Measurements from ENCODE around the gene PRSS50.
"Not testable (repeated sequence)": the region's sequence is repeated elsewhere in the genome, so short reads cannot be mapped to it uniquely, and the experiment has no call there.

Gene PRSS50

DNA sequence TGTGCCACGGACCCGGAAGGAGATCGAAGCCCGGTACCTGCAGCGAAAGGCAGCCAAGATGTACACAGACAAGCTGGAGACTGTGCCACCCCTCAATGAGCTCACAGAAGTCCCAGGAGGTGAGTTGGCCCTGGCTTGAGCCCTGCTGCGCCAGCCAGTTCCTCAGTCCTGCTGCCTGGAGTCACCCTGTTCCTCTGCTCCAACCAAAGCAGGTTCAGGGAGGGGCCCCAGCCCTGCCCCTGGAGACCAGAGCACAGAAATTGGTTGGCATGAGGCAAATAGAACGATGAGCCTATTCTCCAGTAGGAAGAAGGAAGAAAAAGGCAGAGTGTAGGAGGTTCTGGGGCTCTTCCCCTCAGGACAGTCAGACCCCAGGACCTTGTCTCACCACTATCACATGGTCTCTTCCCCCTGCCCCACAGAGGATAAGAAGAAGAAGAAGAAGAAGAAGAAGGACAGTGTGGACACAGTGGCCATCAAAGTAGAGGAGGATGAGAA is 8.5 kb downstream of the PRSS50 start:
- TF ChIP-seq, protein P1, sequence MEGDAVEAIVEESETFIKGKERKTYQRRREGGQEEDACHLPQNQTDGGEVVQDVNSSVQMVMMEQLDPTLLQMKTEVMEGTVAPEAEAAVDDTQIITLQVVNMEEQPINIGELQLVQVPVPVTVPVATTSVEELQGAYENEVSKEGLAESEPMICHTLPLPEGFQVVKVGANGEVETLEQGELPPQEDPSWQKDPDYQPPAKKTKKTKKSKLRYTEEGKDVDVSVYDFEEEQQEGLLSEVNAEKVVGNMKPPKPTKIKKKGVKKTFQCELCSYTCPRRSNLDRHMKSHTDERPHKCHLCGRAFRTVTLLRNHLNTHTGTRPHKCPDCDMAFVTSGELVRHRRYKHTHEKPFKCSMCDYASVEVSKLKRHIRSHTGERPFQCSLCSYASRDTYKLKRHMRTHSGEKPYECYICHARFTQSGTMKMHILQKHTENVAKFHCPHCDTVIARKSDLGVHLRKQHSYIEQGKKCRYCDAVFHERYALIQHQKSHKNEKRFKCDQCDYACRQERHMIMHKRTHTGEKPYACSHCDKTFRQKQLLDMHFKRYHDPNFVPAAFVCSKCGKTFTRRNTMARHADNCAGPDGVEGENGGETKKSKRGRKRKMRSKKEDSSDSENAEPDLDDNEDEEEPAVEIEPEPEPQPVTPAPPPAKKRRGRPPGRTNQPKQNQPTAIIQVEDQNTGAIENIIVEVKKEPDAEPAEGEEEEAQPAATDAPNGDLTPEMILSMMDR (IDR thresholded peaks at IDR 0.05; ENCODE audit: low read depth, low read length, missing control alignments): no peak

GRCh38 chr3:46708401-46709156 is 9.1 kb downstream of the PRSS50 start:
- DNase-seq (ENCODE audit: low read depth): no peak
- H3K4me3 ChIP-seq (ENCODE audit: low read depth, low read length): no peak overlapping the region
- TF ChIP-seq, protein P1 (IDR thresholded peaks at IDR 0.05; ENCODE audit: low read depth, low read length, missing control alignments): no peak

More for the DNA sequence above, 8.5 kb downstream of the PRSS50 start:
- H3K4me3 ChIP-seq (ENCODE audit: low read depth, low read length): no peak overlapping the region
- DNase-seq (ENCODE audit: low read depth): no peak

- H3K4me3 ChIP-seq (ENCODE audit: low read depth, low read length): no peak overlapping the region
- no peak for DNase-seq (ENCODE audit: low read depth)
- TF ChIP-seq, protein P1 (IDR thresholded peaks at IDR 0.05; ENCODE audit: low read depth, low read length, missing control alignments): no peak
These were observed 10.1 kb downstream of the PRSS50 start for GRCh38 chr3:46707601-46708011.

DNA sequence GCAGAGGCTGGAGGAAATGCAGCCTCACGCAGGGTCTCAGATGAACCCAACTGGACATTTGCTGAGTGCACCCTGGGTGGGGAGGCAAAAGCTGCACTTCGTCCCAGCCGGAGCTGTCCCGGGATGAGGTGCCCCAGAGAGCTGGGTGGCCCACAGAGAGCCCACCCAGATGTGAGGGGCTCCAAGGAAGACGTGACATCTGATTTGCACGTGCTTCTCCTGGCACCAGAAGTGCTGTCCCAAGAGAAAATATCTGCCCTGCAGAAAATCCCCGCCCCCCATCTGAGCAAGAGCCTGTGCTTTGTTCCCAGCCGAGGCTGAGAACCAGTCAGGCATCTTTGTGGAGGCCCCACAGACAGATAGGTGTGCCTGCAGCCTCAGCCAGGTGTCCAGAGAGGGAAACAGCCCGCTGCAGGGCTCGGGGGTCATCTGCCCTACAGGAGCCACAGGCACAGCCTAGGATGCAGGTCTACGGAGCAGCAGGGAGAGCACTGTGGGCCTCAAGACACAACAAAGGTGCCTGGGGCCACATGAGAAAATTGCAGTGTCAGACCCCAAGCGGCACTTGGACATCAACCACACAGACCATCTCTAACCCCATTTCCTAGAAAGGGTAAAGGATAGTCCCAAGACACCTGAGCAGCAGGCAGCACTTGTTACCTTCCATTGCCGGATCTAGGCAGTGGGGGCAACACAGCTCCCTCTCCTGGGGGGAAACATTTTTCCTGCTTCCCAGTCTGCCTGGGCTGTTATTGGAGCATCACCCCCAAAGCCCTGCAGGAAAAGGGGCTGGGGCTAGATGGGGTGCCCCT is 10.7 kb downstream of the PRSS50 start:
- no peak for DNase-seq (ENCODE audit: low read depth)
- TF ChIP-seq, protein P1 (IDR thresholded peaks at IDR 0.05; ENCODE audit: low read depth, low read length, missing control alignments): no peak
- H3K4me3 ChIP-seq (ENCODE audit: low read depth, low read length): no peak overlapping the region

GRCh38 chr3:46705751-46706552 is 11.7 kb downstream of the PRSS50 start:
- H3K4me3 ChIP-seq (ENCODE audit: low read depth, low read length): no peak overlapping the region
- TF ChIP-seq, protein P1 (IDR thresholded peaks at IDR 0.05; ENCODE audit: low read depth, low read length, missing control alignments): no peak
- DNase-seq (ENCODE audit: low read depth): no peak

DNA sequence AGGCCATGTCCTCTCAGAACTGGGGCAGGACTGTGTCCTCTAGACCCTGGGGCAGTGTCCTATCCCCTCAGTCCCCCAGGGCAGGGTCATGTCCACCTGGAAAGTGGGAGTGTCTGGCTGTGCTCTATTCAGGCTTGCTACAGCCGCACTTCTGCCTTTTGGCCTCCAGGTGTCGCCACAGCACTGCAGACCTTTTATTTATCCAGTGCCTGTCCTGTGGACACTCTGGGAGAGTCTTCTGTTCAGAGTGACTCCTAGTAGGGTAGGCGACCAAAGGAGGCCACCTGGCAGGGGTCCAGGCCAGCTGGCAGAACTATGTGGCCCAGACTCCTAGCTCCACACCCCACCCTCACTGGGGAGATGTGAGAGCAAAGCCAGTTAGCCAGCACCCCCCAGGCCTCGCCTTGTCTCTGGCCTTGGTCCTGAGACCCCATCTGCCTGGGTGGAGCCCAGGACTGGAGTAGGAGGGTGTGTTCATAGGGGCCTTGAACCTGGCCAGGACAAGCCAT is 12.6 kb downstream of the PRSS50 start:
- DNase-seq (ENCODE audit: low read depth): no peak
- no peak overlapping the region for H3K4me3 ChIP-seq (ENCODE audit: low read depth, low read length)
- TF ChIP-seq, protein P1 (IDR thresholded peaks at IDR 0.05; ENCODE audit: low read depth, low read length, missing control alignments): peak; percentile 96

- H3K4me3 ChIP-seq (ENCODE audit: low read depth, low read length); DNase-seq (ENCODE audit: low read depth): not testable (repeated sequence)
These were observed 13.3 kb downstream of the PRSS50 start for GRCh38 chr3:46704346-46704745.

Data from GM12864 (cell line).